Esophagus muscularis mucosa (tissue), 4 donors: ENCODE results near the gene FAM124A. TPM values are rescaled to one million over a fixed set of nuclear protein-coding genes. Genes with fewer than 3 reads are reported as not detected.

ENCODE experiments used
- DNase-seq: peaks from one replicate; pipeline ENCODE4 v3.0.0-alpha.2; 2017; ENCODE audit errors: extremely low spot score
- H3K27ac ChIP-seq, 4 donors: fragments of 200-600 bp; sonication (generic); replicated peaks in 1 of 4; 1 replicate in 3 of 4; 2 replicates in 1 of 4; pipeline ENCODE4 v1.5.1; 2016 to 2019; ENCODE audit warnings: mild to moderate bottlenecking in 1 of 4
- H3K27me3 ChIP-seq, 4 donors: fragments of 200-600 bp; sonication (generic); one replicate each; pipeline versions ENCODE4 v1.5.1 to v1.6.0; 2016 to 2019
- H3K36me3 ChIP-seq, 4 donors: fragments of 200-600 bp; sonication (generic); one replicate each; pipeline ENCODE4 v1.5.1; 2016 to 2019
- H3K4me1 ChIP-seq, 4 donors: fragments of 200-600 bp; sonication (generic); one replicate each; pipeline ENCODE4 v1.5.1; 2016 to 2019
- H3K4me3 ChIP-seq, 4 donors: fragments of 200-600 bp; sonication (generic); 1 replicate in 2 of 4; 2 replicates in 2 of 4; pipeline ENCODE4 v1.5.1; 2016 to 2019; ENCODE audit warnings: mild to moderate bottlenecking in 4 of 4, moderate library complexity in 1 of 4
- H3K9me3 ChIP-seq, 4 donors: fragments of 200-600 bp; sonication (generic); 1 replicate in 3 of 4; 2 replicates in 1 of 4; pipeline ENCODE4 v1.5.1; 2016 to 2019
- CTCF ChIP-seq, 3 experiments: fragments of 200-600 bp in 2 of 3; fragments of 450-650 bp in 1 of 3; sonication (generic) in 2 of 3; IDR thresholded peaks; one replicate each; pipeline ENCODE4 v1.5.1; 2017 to 2019; ENCODE audit warnings: antibody characterized with exemption in 3 of 3, mild to moderate bottlenecking in 2 of 3, moderate library complexity in 1 of 3
- EP300 ChIP-seq: sonication (generic); formaldehyde crosslinking; IDR thresholded peaks from one replicate; pipeline ENCODE4 v1.6.1; 2017; ENCODE audit warnings: antibody characterized with exemption
- POLR2A ChIP-seq: fragments of 450-650 bp; IDR thresholded peaks from one replicate; pipeline ENCODE4 v1.6.1; 2017; ENCODE audit warnings: antibody characterized with exemption, moderate library complexity, mild to moderate bottlenecking, low read depth
- POLR2AphosphoS5 ChIP-seq, 2 donors: sonication (generic); formaldehyde crosslinking; IDR thresholded peaks; one replicate each; pipeline ENCODE4 v1.6.1; 2017; ENCODE audit warnings: antibody characterized with exemption in 2 of 2
- WGBS: methylation state at CpG from one replicate; pipeline ENCODE4 v1.1.5; 2018; 5-methylcytosine and 5-hydroxymethylcytosine counted together
- intact Hi-C: fragments of 100-400 bp; cut with DNase I; formaldehyde crosslinking; loops from one replicate; pipeline ENCODE4 v1.15.1; 2023
- total RNA-seq, 4 donors: library from RNA; depleted of rRNA; stranded (reverse); fragments of >200 nt; gene quantifications; one replicate each; pipeline versions ENCODE4 v1.1.0 to v1.2.1, GENCODE V29; 2016

FAM124A gene
- total RNA-seq, 4 donors from 2014 or later, result 17.0 to 30.3 (median 21.0) TPM

GRCh38 chr13:51327961-51328360 lies 105.8 kb downstream of the FAM124A start:
- intact Hi-C loops, result no loop called here
- H3K27ac ChIP-seq, result no peak overlapping the region
- no peaks in the 10 kb centered on the region for H3K36me3 ChIP-seq
- H3K4me3 ChIP-seq, result no peak overlapping the region
- 95% methylated on average over 2 of the region's 2 CpGs for WGBS
- TF ChIP-seq POLR2AphosphoS5 (IDR thresholded peaks at IDR 0.05) (no peak), EP300 (no peak), CTCF (IDR thresholded peaks at IDR 0.05) (no peak), POLR2A (no peak)
- no peak for DNase-seq
- H3K4me1 ChIP-seq, result no peaks in the 10 kb centered on the region
- H3K9me3 ChIP-seq, result no peaks in the 10 kb centered on the region
- H3K27me3 ChIP-seq, result no peaks in the 10 kb centered on the region

GRCh38 chr13:51328488-51328887 lies 106.3 kb downstream of the FAM124A start:
- H3K27ac ChIP-seq, result no peak overlapping the region
- DNase-seq, result no peak
- no peaks in the 10 kb centered on the region for H3K27me3 ChIP-seq
- H3K4me3 ChIP-seq, result no peak overlapping the region
- 69% methylated on average over 6 of the region's 6 CpGs for WGBS
- H3K4me1 ChIP-seq, result no peaks in the 10 kb centered on the region
- no peaks in the 10 kb centered on the region for H3K9me3 ChIP-seq
- no peaks in the 10 kb centered on the region for H3K36me3 ChIP-seq
- TF ChIP-seq POLR2A (no peak), POLR2AphosphoS5 (IDR thresholded peaks at IDR 0.05) (no peak), EP300 (no peak), CTCF (IDR thresholded peaks at IDR 0.05) (no peak)
- intact Hi-C loops, result no loop called here

GRCh38 chr13:51329606-51330005 lies 107.4 kb downstream of the FAM124A start:
- Histone ChIP-seq H3K9me3 (no peaks in the 10 kb centered on the region), H3K4me3 (no peak overlapping the region), H3K27me3 (no peaks in the 10 kb centered on the region), H3K4me1 (no peaks in the 10 kb centered on the region), H3K27ac (no peak overlapping the region), H3K36me3 (no peaks in the 10 kb centered on the region)
- TF ChIP-seq POLR2A (no peak), EP300 (no peak), POLR2AphosphoS5 (IDR thresholded peaks at IDR 0.05) (no peak), CTCF (IDR thresholded peaks at IDR 0.05) (no peak)
- WGBS, result 85% methylated on average over 3 of the region's 3 CpGs
- DNase-seq, result peak; percentile 17
- intact Hi-C loops, result no loop called here

GRCh38 chr13:51330791-51331190 lies 108.6 kb downstream of the FAM124A start:
- no peaks in the 10 kb centered on the region for H3K36me3 ChIP-seq
- intact Hi-C loops, result no loop called here
- H3K27me3 ChIP-seq, result no peaks in the 10 kb centered on the region
- 73% methylated on average over 3 of the region's 3 CpGs for WGBS
- no peak for DNase-seq
- H3K9me3 ChIP-seq, result no peaks in the 10 kb centered on the region
- no peak overlapping the region for H3K4me3 ChIP-seq
- H3K4me1 ChIP-seq, result no peaks in the 10 kb centered on the region
- H3K27ac ChIP-seq, result no peak overlapping the region
- no peak for TF ChIP-seq EP300
- TF ChIP-seq POLR2A, result no peak
- no peak for TF ChIP-seq POLR2AphosphoS5 (IDR thresholded peaks at IDR 0.05)
- TF ChIP-seq CTCF (IDR thresholded peaks at IDR 0.05), result no peak

GRCh38 chr13:51331354-51331861 lies 109.2 kb downstream of the FAM124A start:
- no peaks in the 10 kb centered on the region for H3K27me3 ChIP-seq
- intact Hi-C loops, result no loop called here
- H3K4me1 ChIP-seq, result no peaks in the 10 kb centered on the region
- no peak for DNase-seq
- WGBS, result 63% methylated on average over 4 of the region's 6 CpGs
- no peak overlapping the region for H3K27ac ChIP-seq
- no peak for TF ChIP-seq CTCF (IDR thresholded peaks at IDR 0.05)
- H3K4me3 ChIP-seq, result no peak overlapping the region
- H3K36me3 ChIP-seq, result no peaks in the 10 kb centered on the region
- no peaks in the 10 kb centered on the region for H3K9me3 ChIP-seq
